K562 (cell line): Measurements from ENCODE around the gene IPO13. TPM values are rescaled to one million over a fixed set of nuclear protein-coding genes. Genes with fewer than 3 reads are reported as not detected.

Experiments used
- DDX20 ChIP-seq: fragments of 450-650 bp; IDR thresholded peaks from 2 replicates; pipeline ENCODE4 v1.6.1; 2016; ENCODE audit warnings: missing genetic modification characterization, low read depth, mild to moderate bottlenecking, missing compliant biosample characterization, moderate library complexity
- E2F8 ChIP-seq: fragments of 450-650 bp; IDR thresholded peaks from 2 replicates; pipeline ENCODE4 v1.7.1; 2018; ENCODE audit warnings: mild to moderate bottlenecking, low read depth; ENCODE audit not compliant: partially characterized antibody
- E4F1 ChIP-seq: fragments of 250-450 bp; sonication (Bioruptor Pico); IDR thresholded peaks from 2 replicates; pipeline ENCODE4 v1.5.0; 2021; ENCODE audit warnings: mild to moderate bottlenecking, borderline replicate concordance
- JUND ChIP-seq, 2 experiments: IDR thresholded peaks; 2 replicates in 1 of 2; 3 replicates in 1 of 2; pipeline ENCODE4 v1.6.1; 2011; ENCODE audit warnings: borderline replicate concordance in 2 of 2, low read depth in 2 of 2, low read length in 2 of 2, improper control_type of control experiment in 1 of 2, missing biosample characterization in 1 of 2, missing genetic modification characterization in 1 of 2, missing genetic modification reagents in 1 of 2
- MAFK ChIP-seq: IDR thresholded peaks from 2 replicates; pipeline ENCODE4 v1.6.1; 2011; ENCODE audit warnings: low read length, improper control_type of control experiment
- NR3C1 ChIP-seq: sonication (generic); formaldehyde crosslinking; IDR thresholded peaks from 2 replicates; pipeline ENCODE4 v1.8.1; 2022; ENCODE audit warnings: missing genetic modification reagents
- POLR2H ChIP-seq: IDR thresholded peaks from 2 replicates; pipeline ENCODE4 v1.6.1; 2016; ENCODE audit warnings: missing genetic modification characterization, low read depth, mild to moderate bottlenecking, control low read depth, missing compliant biosample characterization, moderate library complexity
- RNF2 ChIP-seq: sonication (generic); IDR thresholded peaks from 2 replicates; pipeline ENCODE4 v1.6.1; 2016
- SNIP1 ChIP-seq: fragments of 450-650 bp; IDR thresholded peaks from 2 replicates; pipeline ENCODE4 v1.7.1; 2017; ENCODE audit warnings: low read depth, mild to moderate bottlenecking
- STAT5A ChIP-seq: IDR thresholded peaks from 2 replicates; pipeline ENCODE4 v1.6.1; 2012; ENCODE audit warnings: low read length, inconsistent platforms, borderline replicate concordance
- TCF15 ChIP-seq: fragments of 250-450 bp; sonication (Bioruptor Pico); IDR thresholded peaks from 2 replicates; pipeline ENCODE4 v1.8.0; 2022; ENCODE audit warnings: moderate library complexity, mild to moderate bottlenecking, inconsistent platforms
- ZNF184 ChIP-seq: sonication (generic); formaldehyde crosslinking; IDR thresholded peaks from 2 replicates; pipeline ENCODE4 v1.5.0; 2020; ENCODE audit warnings: missing genetic modification reagents
- ZNF316 ChIP-seq: fragments of 450-650 bp; IDR thresholded peaks from 2 replicates; pipeline ENCODE4 v1.6.1; 2016
- polyA plus RNA-seq, 8 experiments: library from polyadenylated mRNA; depleted of rRNA in 4 of 8; stranded (reverse) in 5 of 8; unstranded in 3 of 8; fragments of >200 nt; fragmentation: Nextera tagmentation in 2 of 8; fragmentation: Illumina TruSeq in 1 of 8; extraction: Ambion mirVana in 2 of 8; extraction: Trizol in 1 of 8; gene quantifications; 2 replicates each; pipeline versions ENCODE4 v1.2.1 to v1.2.3, GENCODE V29; 2011 to 2014; ENCODE audit warnings: inconsistent platforms in 1 of 8, missing spikeins in 1 of 8
- total RNA-seq, 7 experiments: library from RNA; depleted of rRNA in 6 of 7; stranded (reverse); fragments of >200 nt in 6 of 7; fragmentation: Illumina TruSeq in 2 of 7; extraction: Trizol in 2 of 7; gene quantifications; 2 replicates each; pipeline versions ENCODE4 v1.2.1 to v1.2.3, GENCODE V29; 2011 to 2021; ENCODE audit warnings: low replicate concordance in 1 of 7
- TF ChIP-seq, protein P1 (sequence below): fragments of 450-650 bp; IDR thresholded peaks from 2 replicates; pipeline ENCODE4 v1.6.1; 2017; ENCODE audit warnings: mild to moderate bottlenecking, moderate library complexity
- TF ChIP-seq, protein P2 (sequence below): fragments of 450-650 bp; IDR thresholded peaks from 2 replicates; pipeline ENCODE4 v1.6.1; 2014; ENCODE audit warnings: low read depth, mild to moderate bottlenecking, moderate library complexity, borderline replicate concordance
- TF ChIP-seq, protein P3 (sequence below), 2 experiments: fragments of 250-450 bp in 1 of 2; fragments of 450-650 bp in 1 of 2; sonication (Bioruptor Pico) in 1 of 2; IDR thresholded peaks; 2 replicates each; pipeline versions ENCODE4 v1.6.1 to v1.8.0; 2016 to 2021; ENCODE audit warnings: mild to moderate bottlenecking in 2 of 2, moderate library complexity in 2 of 2, missing compliant biosample characterization in 1 of 2, missing genetic modification characterization in 1 of 2

Gene IPO13
- total and polyA plus RNA-seq, 9 of the 15 experiments (the other 6 are each of a cell fraction or from before 2014, with no cell fraction given), result 7.0 to 30.8 (median 16.2) TPM

- TF ChIP-seq DDX20 (no peak), JUND (IDR thresholded peaks at IDR 0.05; ENCODE audit: borderline replicate concordance, low read depth, low read length) (peak; percentile 46; the same call in 1 of the 2 replicates), JUND (tag; IDR thresholded peaks at IDR 0.05; ENCODE audit: borderline replicate concordance, low read depth, low read length) (peak; percentile 21; the same call in 1 of the 3 replicates), ZNF316 (no peak), SNIP1 (no peak), NR3C1 (CRISPR knock-in tag) (no peak), STAT5A (no peak), MAFK (no peak), POLR2H (no peak), ZNF184 (no peak), TCF15 (CRISPR knock-in tag) (no peak), E2F8 (no peak), E4F1 (CRISPR knock-in tag) (no peak), RNF2 (no peak)
- TF ChIP-seq, protein P1, sequence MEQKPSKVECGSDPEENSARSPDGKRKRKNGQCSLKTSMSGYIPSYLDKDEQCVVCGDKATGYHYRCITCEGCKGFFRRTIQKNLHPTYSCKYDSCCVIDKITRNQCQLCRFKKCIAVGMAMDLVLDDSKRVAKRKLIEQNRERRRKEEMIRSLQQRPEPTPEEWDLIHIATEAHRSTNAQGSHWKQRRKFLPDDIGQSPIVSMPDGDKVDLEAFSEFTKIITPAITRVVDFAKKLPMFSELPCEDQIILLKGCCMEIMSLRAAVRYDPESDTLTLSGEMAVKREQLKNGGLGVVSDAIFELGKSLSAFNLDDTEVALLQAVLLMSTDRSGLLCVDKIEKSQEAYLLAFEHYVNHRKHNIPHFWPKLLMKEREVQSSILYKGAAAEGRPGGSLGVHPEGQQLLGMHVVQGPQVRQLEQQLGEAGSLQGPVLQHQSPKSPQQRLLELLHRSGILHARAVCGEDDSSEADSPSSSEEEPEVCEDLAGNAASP, result no peak
- TF ChIP-seq, protein P2, sequence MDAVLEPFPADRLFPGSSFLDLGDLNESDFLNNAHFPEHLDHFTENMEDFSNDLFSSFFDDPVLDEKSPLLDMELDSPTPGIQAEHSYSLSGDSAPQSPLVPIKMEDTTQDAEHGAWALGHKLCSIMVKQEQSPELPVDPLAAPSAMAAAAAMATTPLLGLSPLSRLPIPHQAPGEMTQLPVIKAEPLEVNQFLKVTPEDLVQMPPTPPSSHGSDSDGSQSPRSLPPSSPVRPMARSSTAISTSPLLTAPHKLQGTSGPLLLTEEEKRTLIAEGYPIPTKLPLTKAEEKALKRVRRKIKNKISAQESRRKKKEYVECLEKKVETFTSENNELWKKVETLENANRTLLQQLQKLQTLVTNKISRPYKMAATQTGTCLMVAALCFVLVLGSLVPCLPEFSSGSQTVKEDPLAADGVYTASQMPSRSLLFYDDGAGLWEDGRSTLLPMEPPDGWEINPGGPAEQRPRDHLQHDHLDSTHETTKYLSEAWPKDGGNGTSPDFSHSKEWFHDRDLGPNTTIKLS, result no peak
- TF ChIP-seq, protein P3, sequence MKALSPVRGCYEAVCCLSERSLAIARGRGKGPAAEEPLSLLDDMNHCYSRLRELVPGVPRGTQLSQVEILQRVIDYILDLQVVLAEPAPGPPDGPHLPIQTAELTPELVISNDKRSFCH (CRISPR knock-in tag; IDR thresholded peaks at IDR 0.05), result no peak
- TF ChIP-seq, protein P3 (tag; IDR thresholded peaks at IDR 0.05), result no peak
Observed at GRCh38 chr1:43994794-43995790, 48.3 kb downstream of the IPO13 start (continued).
